Activated CD4-positive, CD25-positive, alpha-beta regulatory T cell treated with anti-CD3 and anti-CD28 coated beads, Interleukin-2, amount 50 U/mL, for 72 hours (primary cell): ENCODE measurements around the gene RNU1-3.

Source experiments
- DNase-seq: peaks from one replicate; pipeline ENCODE4 v3.0.0; 2021

Gene RNU1-3

DNA sequence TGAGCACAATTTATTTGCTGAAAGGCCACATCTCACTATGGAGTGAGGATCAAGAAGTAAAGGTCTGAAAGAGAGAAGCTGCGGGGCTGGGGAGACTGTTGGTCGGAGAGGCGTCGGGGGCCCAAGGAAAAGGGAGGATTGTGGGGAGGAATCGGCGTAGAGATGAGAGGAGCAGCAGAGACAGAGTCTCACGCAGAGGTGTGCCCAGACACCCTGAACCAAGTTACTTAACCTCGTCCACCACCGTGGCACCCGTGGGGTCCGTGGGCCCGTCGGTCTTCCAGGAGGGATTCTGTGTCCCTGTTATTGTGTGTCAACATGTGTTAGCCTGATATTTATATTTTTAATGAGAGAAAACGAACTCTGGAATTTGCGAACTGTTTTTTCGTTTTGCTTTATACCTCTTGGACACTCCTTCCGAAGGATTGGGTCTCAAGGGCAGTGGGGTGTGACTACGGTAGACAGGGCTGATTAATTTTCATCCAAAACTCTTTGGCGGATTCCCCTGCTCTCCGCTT, 49.6 kb downstream of the RNU1-3 start:
- DNase-seq: peak; percentile 33
